H1 (cell line): ENCODE results near the gene BDKRB1. TPM values are rescaled to one million over a fixed set of nuclear protein-coding genes. Genes with fewer than 3 reads are reported as not detected.
A peak's percentile ranks its signal among the peaks of the same experiment; 100 is the strongest.

Source experiments
- CTCF ChIA-PET: fragments of 300-600 bp; sonication (Branson Sonifier 250); formaldehyde crosslinking; loops from one replicate; lab custom pipeline; 2021; ENCODE audit not compliant: partially characterized antibody; lab: Charles Lee
- POLR2A ChIA-PET: fragments of 300-600 bp; sonication (Branson Sonifier 250); formaldehyde crosslinking; loops from one replicate; lab custom pipeline; 2021; ENCODE audit warnings: inconsistent platforms; ENCODE audit not compliant: partially characterized antibody; lab: Charles Lee
- DNase-seq, 2 experiments: peaks; one replicate each; pipeline versions ENCODE4 v3.0.0 to v3.0.0-alpha.2; 2010 to 2022; ENCODE audit warnings: low spot score in 2 of 2, low read depth in 1 of 2, mixed read lengths in 1 of 2
- FAIRE-seq: peaks from 2 replicates; lab custom pipeline; 2011; peaks lifted over from hg19 to GRCh38; lab: Jason Lieb, UNC
- H2AFZ ChIP-seq: 2 replicates; pipeline ENCODE4 v1.8.1; 2012; ENCODE audit warnings: low read length, inconsistent platforms
- H2AK5ac ChIP-seq: 2 replicates; pipeline ENCODE4 v1.6.1; 2013; ENCODE audit warnings: low read depth, low read length
- H2BK120ac ChIP-seq: replicated peaks from 2 replicates; pipeline ENCODE3; 2013; ENCODE audit warnings: low read depth, low read length, inconsistent platforms
- H2BK12ac ChIP-seq: 2 replicates; pipeline ENCODE4 v1.6.1; 2013; ENCODE audit warnings: low read depth, low read length
- H2BK15ac ChIP-seq: 2 replicates; pipeline ENCODE4 v1.6.1; 2013; ENCODE audit warnings: low read length
- H2BK20ac ChIP-seq: 2 replicates; pipeline ENCODE4 v1.6.1; 2013; ENCODE audit warnings: low read length
- H2BK5ac ChIP-seq: 2 replicates; pipeline ENCODE4 v1.6.1; 2013; ENCODE audit warnings: low read depth, low read length
- H3K14ac ChIP-seq: 2 replicates; pipeline ENCODE4 v1.6.1; 2013; ENCODE audit warnings: inconsistent platforms; ENCODE audit not compliant: insufficient read length
- H3K18ac ChIP-seq: 2 replicates; pipeline ENCODE4 v1.6.1; 2013; ENCODE audit warnings: low read length; ENCODE audit errors: extremely low read depth
- H3K23ac ChIP-seq: 2 replicates; pipeline ENCODE4 v1.6.1; 2013; ENCODE audit warnings: inconsistent platforms; ENCODE audit not compliant: insufficient read length
- H3K23me2 ChIP-seq: 2 replicates; pipeline ENCODE4 v1.6.1; 2013; ENCODE audit warnings: low read depth, low read length
- H3K27ac ChIP-seq: 2 replicates; pipeline ENCODE4 v1.6.1; 2011; ENCODE audit warnings: low read depth, low read length, inconsistent platforms
- H3K27me3 ChIP-seq, 4 experiments: replicated peaks in 1 of 4; 1 replicate in 1 of 4; 2 replicates in 3 of 4; pipeline versions ENCODE4 v1.6.1 to v1.8.1; 2011 to 2013; ENCODE audit warnings: low read length in 3 of 4, mild to moderate bottlenecking in 3 of 4, inconsistent platforms in 2 of 4, mixed read lengths in 2 of 4, moderate library complexity in 1 of 4; ENCODE audit not compliant: control insufficient read depth in 3 of 4, insufficient read depth in 3 of 4; ENCODE audit errors: extremely low read depth in 1 of 4
- H3K36me3 ChIP-seq, 4 experiments: 2 replicates each; pipeline versions ENCODE4 v1.6.1 to v1.8.1; 2011 to 2013; ENCODE audit warnings: mild to moderate bottlenecking in 4 of 4, low read length in 3 of 4, moderate library complexity in 2 of 4, control low read depth in 1 of 4, inconsistent platforms in 1 of 4; ENCODE audit not compliant: insufficient read depth in 4 of 4, control insufficient read depth in 2 of 4
- H3K4ac ChIP-seq: replicated peaks from 2 replicates; pipeline ENCODE3; 2013; ENCODE audit warnings: low read length, low read depth, mixed read lengths, inconsistent platforms; ENCODE audit not compliant: insufficient read length
- H3K4me1 ChIP-seq, 4 experiments: replicated peaks in 1 of 4; 1 replicate in 1 of 4; 2 replicates in 3 of 4; pipeline versions ENCODE4 v1.6.1 to v1.8.1; 2011 to 2013; ENCODE audit warnings: low read length in 3 of 4, inconsistent platforms in 2 of 4, mixed read lengths in 1 of 4; ENCODE audit not compliant: insufficient read depth in 4 of 4, control insufficient read depth in 3 of 4
- H3K4me2 ChIP-seq, 2 experiments: 2 replicates each; pipeline versions ENCODE4 v1.6.1 to v1.8.1; 2011 to 2013; ENCODE audit warnings: low read depth in 2 of 2, low read length in 2 of 2, control low read depth in 1 of 2, inconsistent platforms in 1 of 2, mild to moderate bottlenecking in 1 of 2; ENCODE audit not compliant: insufficient read depth in 1 of 2
- H3K4me3 ChIP-seq, 4 experiments: fragments of 200-600, 300-600 bp in 1 of 4; sonication (generic), shearing (Covaris generic), sonication (Bioruptor Twin) in 1 of 4; 2 replicates each; pipeline versions ENCODE4 v1.5.1 to v1.8.1; 2011 to 2016; ENCODE audit warnings: low read length in 4 of 4, low read depth in 3 of 4, control low read depth in 2 of 4, inconsistent platforms in 2 of 4, mild to moderate bottlenecking in 2 of 4, mixed read lengths in 1 of 4, moderate library complexity in 1 of 4; ENCODE audit not compliant: insufficient read depth in 2 of 4; ENCODE audit errors: extremely low read depth in 1 of 4
- H3K56ac ChIP-seq: replicated peaks from 2 replicates; pipeline ENCODE3; 2013; ENCODE audit warnings: low read depth, mild to moderate bottlenecking, mixed read lengths, low read length, inconsistent platforms; ENCODE audit not compliant: insufficient read length
- H3K79me1 ChIP-seq: 2 replicates; pipeline ENCODE4 v1.6.1; 2013; ENCODE audit warnings: low read depth, low read length, control low read depth
- H3K79me2 ChIP-seq, 2 experiments: 2 replicates each; pipeline versions ENCODE4 v1.6.1 to v1.8.1; 2012 to 2013; ENCODE audit warnings: low read length in 2 of 2, mild to moderate bottlenecking in 2 of 2, inconsistent platforms in 1 of 2; ENCODE audit not compliant: insufficient read depth in 2 of 2, control insufficient read depth in 1 of 2
- H3K9ac ChIP-seq, 4 experiments: replicated peaks in 1 of 4; 1 replicate in 1 of 4; 2 replicates in 3 of 4; pipeline versions ENCODE4 v1.6.1 to v1.8.1; 2011 to 2013; ENCODE audit warnings: low read depth in 3 of 4, low read length in 3 of 4, control low read depth in 2 of 4, mild to moderate bottlenecking in 2 of 4, moderate library complexity in 2 of 4, inconsistent platforms in 1 of 4; ENCODE audit errors: extremely low read depth in 1 of 4
- H3K9me3 ChIP-seq, 2 experiments: 2 replicates each; pipeline versions ENCODE4 v1.6.1 to v1.8.1; 2012 to 2013; ENCODE audit warnings: mild to moderate bottlenecking in 2 of 2, moderate library complexity in 2 of 2, control low read depth in 1 of 2, inconsistent platforms in 1 of 2, low read depth in 1 of 2, low read length in 1 of 2, mixed read lengths in 1 of 2; ENCODE audit not compliant: insufficient read depth in 2 of 2
- H4K20me1 ChIP-seq, 2 experiments: replicated peaks in 1 of 2; 2 replicates each; pipeline versions ENCODE3 to v1.8.1; 2011 to 2013; ENCODE audit warnings: inconsistent platforms in 2 of 2, low read length in 2 of 2, mild to moderate bottlenecking in 1 of 2; ENCODE audit not compliant: insufficient read depth in 2 of 2, control insufficient read depth in 1 of 2
- H4K5ac ChIP-seq: 2 replicates; pipeline ENCODE4 v1.6.1; 2013; ENCODE audit warnings: low read length, low read depth, mixed read lengths, inconsistent platforms; ENCODE audit not compliant: insufficient read length
- H4K8ac ChIP-seq: 2 replicates; pipeline ENCODE4 v1.8.0; 2013; ENCODE audit warnings: mild to moderate bottlenecking, moderate library complexity, low read length, inconsistent platforms; ENCODE audit not compliant: insufficient read depth; ENCODE audit errors: extremely low read depth
- H4K91ac ChIP-seq: replicated peaks from 2 replicates; pipeline ENCODE3; 2013; ENCODE audit warnings: low read length, mixed read lengths, inconsistent platforms; ENCODE audit not compliant: insufficient read length
- BACH1 ChIP-seq: IDR thresholded peaks from 2 replicates; pipeline ENCODE4 v1.6.1; 2012; ENCODE audit warnings: low read length, improper control_type of control experiment
- MAFK ChIP-seq: IDR thresholded peaks from 2 replicates; pipeline ENCODE4 v1.6.1; 2012; ENCODE audit warnings: low read depth, mild to moderate bottlenecking, improper control_type of control experiment, low read length
- RBBP5 ChIP-seq: IDR thresholded peaks from 2 replicates; pipeline ENCODE4 v1.7.1; 2012; ENCODE audit warnings: low read depth, mild to moderate bottlenecking, inconsistent platforms, low read length, moderate library complexity, borderline replicate concordance
- WGBS, 2 experiments: shearing (Covaris generic) in 1 of 2; methylation state at CpG; one replicate each; pipeline versions ENCODE4 v1.1.6 to v1.1.7; 2013 to 2015; ENCODE audit warnings: low lambda C conversion rate in 2 of 2, mixed read lengths in 2 of 2, inconsistent platforms in 1 of 2, low coverage in 1 of 2, missing lambda C conversion rate in 1 of 2; ENCODE audit not compliant: insufficient replicate concordance in 2 of 2, insufficient coverage in 1 of 2, insufficient read length in 1 of 2; ENCODE audit errors: extremely low coverage in 1 of 2, missing lambda C conversion rate in 1 of 2; 5-methylcytosine and 5-hydroxymethylcytosine counted together
- polyA plus RNA-seq, 7 experiments: library from polyadenylated mRNA; depleted of rRNA in 3 of 7; stranded (reverse) in 5 of 7; unstranded in 2 of 7; fragments of >200 nt in 5 of 7; fragments of 200-250 nt in 2 of 7; gene quantifications; 1 replicate in 5 of 7; 2 replicates in 1 of 7; 4 replicates in 1 of 7; pipeline versions ENCODE4 v1.2.1 to v1.2.3, GENCODE V29; 2011 to 2013; ENCODE audit warnings: missing spikeins in 2 of 7, mixed read lengths in 2 of 7
- total RNA-seq: library from RNA; stranded (reverse); fragmentation: NEBNext Ultra II Directional; extraction: Animal tissue kit (Norgen Biotek cat#: 25700); gene quantifications from 2 replicates; pipeline ENCODE4 v1.2.1, GENCODE V29; 2021

The BDKRB1 gene
- total and polyA plus RNA-seq, 2 of the 8 experiments (the other 6 are each of a cell fraction or from before 2014, with no cell fraction given) = 0.27 TPM; not detected in 1

DNA sequence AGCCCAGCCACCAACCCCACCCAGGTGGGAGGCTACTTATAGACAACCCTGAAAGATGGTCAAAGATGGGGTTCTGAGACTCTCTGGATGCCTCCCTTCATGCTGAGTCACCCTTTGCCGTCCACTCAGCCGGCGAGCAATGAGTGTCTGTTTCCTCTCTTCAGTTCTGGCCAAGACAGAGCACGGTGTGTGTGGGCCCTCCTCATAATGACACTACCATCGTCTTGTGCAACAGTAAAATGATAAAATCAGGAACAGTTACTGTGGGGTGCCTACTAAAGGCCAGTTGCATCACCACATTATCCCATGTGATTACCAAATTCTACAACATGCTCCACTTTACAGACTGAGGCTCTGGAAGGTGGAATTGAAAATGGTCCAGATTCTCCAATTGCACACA is 7.0 kb upstream of the BDKRB1 start:
- Histone ChIP-seq H4K8ac (no peak overlapping the region), H2BK12ac (no peak overlapping the region), H3K27ac (no peak overlapping the region), H3K79me1 (no peaks in the 10 kb centered on the region), H2AFZ (no peak overlapping the region), H3K9ac (no peak overlapping the region), H4K5ac (no peak overlapping the region), H2BK5ac (no peak overlapping the region), H2BK15ac (no peak overlapping the region), H3K4ac (no peak overlapping the region), H4K91ac (no peak overlapping the region), H3K4me1 (peaks cover 0 to 4% (median 2%) of the 10 kb centered on the region in 4 experiments; a peak in 3 of 7 replicates), H3K18ac (no peak overlapping the region), H3K4me2 (no peak overlapping the region), H2BK120ac (no peak overlapping the region), H3K36me3 (no peaks in the 10 kb centered on the region), H3K79me2 (no peaks in the 10 kb centered on the region), H3K56ac (no peak overlapping the region), H3K14ac (no peak overlapping the region), H3K23ac (no peak overlapping the region), H3K4me3 (no peak overlapping the region), H2AK5ac (no peak overlapping the region), H3K9me3 (no peaks in the 10 kb centered on the region), H3K27me3 (no peaks in the 10 kb centered on the region), H4K20me1 (no peaks in the 10 kb centered on the region), H3K23me2 (no peaks in the 10 kb centered on the region), H2BK20ac (no peak overlapping the region)
- ChIA-PET POLR2A (no interaction called here), CTCF (no interaction called here)
- DNase-seq = no peak
- FAIRE-seq = no peak
- 76% methylated on average over 5 of the region's 5 CpGs; no CpG with 5 or more reads in 1 of the 2 experiments for WGBS, 2 experiments
- TF ChIP-seq RBBP5 (no peak), MAFK (peak; percentile 3; the same call in 1 of the 2 replicates), BACH1 (peak; percentile 24; the same call in 1 of the 2 replicates)
